PFSK-1 (cell line): ENCODE data around the gene LIPI.

Experiments
- FOXP2 ChIP-seq: optimal IDR thresholded peaks from 2 replicates; pipeline ENCODE3; 2011; ENCODE audit warnings: borderline replicate concordance, control low read depth, inconsistent platforms; ENCODE audit not compliant: insufficient read depth; ENCODE audit errors: extremely low read length, extremely low read depth
- POLR2AphosphoS5 ChIP-seq: IDR thresholded peaks from 2 replicates; pipeline ENCODE4 v1.6.1; 2012; ENCODE audit warnings: low read depth, mild to moderate bottlenecking, control low read depth, low read length, moderate library complexity
- REST ChIP-seq, 2 experiments: IDR thresholded peaks; 2 replicates each; pipeline versions ENCODE4 v1.6.1 to v1.8.0; 2011 to 2012; ENCODE audit warnings: low read depth in 2 of 2, low read length in 2 of 2, control low read depth in 1 of 2, inconsistent platforms in 1 of 2, mild to moderate bottlenecking in 1 of 2, moderate library complexity in 1 of 2; ENCODE audit not compliant: insufficient read depth in 1 of 2
- SIN3A ChIP-seq: IDR thresholded peaks from 2 replicates; pipeline ENCODE4 v1.6.1; 2012; ENCODE audit warnings: mild to moderate bottlenecking, low read length, moderate library complexity, borderline replicate concordance; ENCODE audit not compliant: insufficient read depth
- TAF1 ChIP-seq: IDR thresholded peaks from 2 replicates; pipeline ENCODE4 v1.6.1; 2012; ENCODE audit warnings: low read length, control low read depth, borderline replicate concordance; ENCODE audit not compliant: insufficient read depth

The LIPI gene

GRCh38 chr21:14120091-14120734, 90.5 kb downstream of the LIPI start:
- no peak for TF ChIP-seq SIN3A
- no peak for TF ChIP-seq FOXP2
- no peak for TF ChIP-seq POLR2AphosphoS5
- TF ChIP-seq REST (IDR thresholded peaks at IDR 0.05; ENCODE audit: insufficient read depth in 1 of 2, low read depth in 2 of 2, low read length in 2 of 2), result no peak
- TF ChIP-seq TAF1, result no peak

GRCh38 chr21:14119038-14119437, 91.7 kb downstream of the LIPI start:
- TF ChIP-seq REST (IDR thresholded peaks at IDR 0.05; ENCODE audit: insufficient read depth in 1 of 2, low read depth in 2 of 2, low read length in 2 of 2), result no peak
- no peak for TF ChIP-seq TAF1
- no peak for TF ChIP-seq FOXP2
- TF ChIP-seq POLR2AphosphoS5, result no peak
- TF ChIP-seq SIN3A, result no peak

DNA sequence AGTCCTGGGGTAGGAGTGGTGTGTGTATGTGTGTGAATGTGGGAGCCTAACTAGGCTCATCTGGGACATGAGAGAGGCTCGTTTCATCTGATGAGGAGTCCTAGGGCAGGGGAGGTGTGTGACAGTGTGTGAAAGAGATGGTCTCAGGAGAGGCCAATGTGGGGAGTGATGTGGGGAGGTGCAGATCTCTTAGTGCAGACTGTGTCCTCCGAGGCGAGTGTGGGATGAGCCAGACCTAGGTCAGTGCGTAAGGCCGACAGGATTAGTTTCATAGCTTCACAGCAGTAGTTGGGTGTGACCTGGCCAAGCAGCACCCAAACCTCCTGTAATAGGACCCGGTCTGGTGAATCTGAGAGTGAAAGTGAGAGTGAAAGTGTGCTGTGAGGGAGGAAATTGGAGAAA, 94.7 kb downstream of the LIPI start:
- TF ChIP-seq REST (IDR thresholded peaks at IDR 0.05; ENCODE audit: insufficient read depth in 1 of 2, low read depth in 2 of 2, low read length in 2 of 2) (no peak), SIN3A (no peak), TAF1 (no peak), POLR2AphosphoS5 (no peak), FOXP2 (no peak)

- TF ChIP-seq TAF1 (no peak), REST (IDR thresholded peaks at IDR 0.05; ENCODE audit: insufficient read depth in 1 of 2, low read depth in 2 of 2, low read length in 2 of 2) (no peak), FOXP2 (no peak), SIN3A (no peak), POLR2AphosphoS5 (no peak)
Observed at GRCh38 chr21:14115646-14116045, 95.1 kb downstream of the LIPI start.

DNA sequence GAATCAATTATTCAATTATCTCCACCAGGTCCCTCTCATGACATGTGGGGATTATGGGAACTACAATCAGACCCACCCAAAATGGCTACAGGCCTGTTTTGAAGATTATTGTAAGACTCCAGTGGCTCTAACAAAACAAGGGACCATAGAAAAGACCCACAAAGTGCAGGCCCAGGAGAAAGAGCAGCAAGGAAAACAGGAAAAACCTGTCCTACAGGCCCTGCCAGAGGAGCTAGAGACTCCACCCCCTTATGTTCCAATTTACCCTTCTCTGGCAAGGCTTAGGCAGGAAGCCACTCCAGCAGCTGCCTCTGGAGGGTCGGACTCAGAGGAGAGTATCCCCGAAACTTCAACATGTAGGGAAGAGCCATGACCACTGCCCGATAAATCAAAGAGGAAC, 96.5 kb downstream of the LIPI start:
- no peak for TF ChIP-seq TAF1
- TF ChIP-seq FOXP2, result no peak
- TF ChIP-seq POLR2AphosphoS5, result no peak
- TF ChIP-seq SIN3A, result no peak
- no peak for TF ChIP-seq REST (IDR thresholded peaks at IDR 0.05; ENCODE audit: insufficient read depth in 1 of 2, low read depth in 2 of 2, low read length in 2 of 2)
